Measurements from ENCODE around the gene SLC66A2.

SLC66A2 gene

GRCh38 chr18:79890674-79891073, 60.8 kb downstream of the SLC66A2 start:
- H3K4me3 ChIP-seq (ENCODE audit: low read depth, low read length), result no peak overlapping the region
- no peak for TF ChIP-seq CTCF (conservative IDR thresholded peaks at IDR 0.05; ENCODE audit: low read depth, low read length)
- DNase-seq (ENCODE audit: low read depth), result no peak

- no peak for TF ChIP-seq CTCF (conservative IDR thresholded peaks at IDR 0.05; ENCODE audit: low read depth, low read length)
- no peak overlapping the region for H3K4me3 ChIP-seq (ENCODE audit: low read depth, low read length)
- no peak for DNase-seq (ENCODE audit: low read depth)
Measured at GRCh38 chr18:79889569-79889968, 61.9 kb downstream of the SLC66A2 start.

- no peak overlapping the region for H3K4me3 ChIP-seq (ENCODE audit: low read depth, low read length)
- TF ChIP-seq CTCF (conservative IDR thresholded peaks at IDR 0.05; ENCODE audit: low read depth, low read length), result no peak
- no peak for DNase-seq (ENCODE audit: low read depth)
Measured at GRCh38 chr18:79888016-79888415, 63.4 kb downstream of the SLC66A2 start.

- H3K4me3 ChIP-seq (ENCODE audit: low read depth, low read length), result no peak overlapping the region
- TF ChIP-seq CTCF (conservative IDR thresholded peaks at IDR 0.05; ENCODE audit: low read depth, low read length), result no peak
- no peak for DNase-seq (ENCODE audit: low read depth)
Measured at GRCh38 chr18:79887181-79888000, 64.1 kb downstream of the SLC66A2 start.

GRCh38 chr18:79884963-79885728, 66.3 kb downstream of the SLC66A2 start:
- no peak overlapping the region for H3K4me3 ChIP-seq (ENCODE audit: low read depth, low read length)
- TF ChIP-seq CTCF (conservative IDR thresholded peaks at IDR 0.05; ENCODE audit: low read depth, low read length), result no peak
- no peak for DNase-seq (ENCODE audit: low read depth)

GRCh38 chr18:79884294-79884962, 67.0 kb downstream of the SLC66A2 start:
- no peak overlapping the region for H3K4me3 ChIP-seq (ENCODE audit: low read depth, low read length)
- no peak for TF ChIP-seq CTCF (conservative IDR thresholded peaks at IDR 0.05; ENCODE audit: low read depth, low read length)
- no peak for DNase-seq (ENCODE audit: low read depth)

Data from choroid plexus epithelial cell (primary cell).